ENCODE measurements around the gene ABTB2. TPM values are rescaled to one million over a fixed set of nuclear protein-coding genes. Genes with fewer than 3 reads are reported as not detected.

ABTB2 gene
- total RNA-seq, 4 donors from 2014 or later, result 5.4 to 15.6 (median 12.8) TPM

DNA sequence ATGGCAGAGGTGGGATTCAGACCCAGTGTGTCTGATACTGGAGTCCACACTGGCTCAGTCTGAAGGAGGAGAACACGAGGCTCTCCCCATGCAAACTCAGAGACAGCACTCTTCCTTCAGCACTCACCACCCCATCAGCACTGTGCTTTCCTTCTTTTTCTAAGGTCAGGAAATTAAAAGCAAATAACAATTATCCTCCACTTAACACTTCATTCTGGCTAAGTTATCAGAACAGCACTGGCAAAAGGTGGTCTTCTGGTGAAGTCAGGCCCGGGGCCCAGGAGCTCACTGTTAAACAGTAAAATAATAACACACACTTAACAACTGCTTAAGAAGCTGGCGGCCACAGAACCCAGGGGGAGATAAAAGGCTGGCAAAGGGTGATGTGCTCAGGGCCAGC, 145.2 kb downstream of the ABTB2 start:
- Histone ChIP-seq H3K27me3 (no peaks in the 10 kb centered on the region), H3K36me3 (no peaks in the 10 kb centered on the region), H3K9me3 (no peaks in the 10 kb centered on the region), H3K4me3 (no peak overlapping the region), H3K4me1 (no peaks in the 10 kb centered on the region), H3K27ac (no peak overlapping the region)
- 87% methylated on average over 3 of the region's 3 CpGs for WGBS
- TF ChIP-seq, protein P1, sequence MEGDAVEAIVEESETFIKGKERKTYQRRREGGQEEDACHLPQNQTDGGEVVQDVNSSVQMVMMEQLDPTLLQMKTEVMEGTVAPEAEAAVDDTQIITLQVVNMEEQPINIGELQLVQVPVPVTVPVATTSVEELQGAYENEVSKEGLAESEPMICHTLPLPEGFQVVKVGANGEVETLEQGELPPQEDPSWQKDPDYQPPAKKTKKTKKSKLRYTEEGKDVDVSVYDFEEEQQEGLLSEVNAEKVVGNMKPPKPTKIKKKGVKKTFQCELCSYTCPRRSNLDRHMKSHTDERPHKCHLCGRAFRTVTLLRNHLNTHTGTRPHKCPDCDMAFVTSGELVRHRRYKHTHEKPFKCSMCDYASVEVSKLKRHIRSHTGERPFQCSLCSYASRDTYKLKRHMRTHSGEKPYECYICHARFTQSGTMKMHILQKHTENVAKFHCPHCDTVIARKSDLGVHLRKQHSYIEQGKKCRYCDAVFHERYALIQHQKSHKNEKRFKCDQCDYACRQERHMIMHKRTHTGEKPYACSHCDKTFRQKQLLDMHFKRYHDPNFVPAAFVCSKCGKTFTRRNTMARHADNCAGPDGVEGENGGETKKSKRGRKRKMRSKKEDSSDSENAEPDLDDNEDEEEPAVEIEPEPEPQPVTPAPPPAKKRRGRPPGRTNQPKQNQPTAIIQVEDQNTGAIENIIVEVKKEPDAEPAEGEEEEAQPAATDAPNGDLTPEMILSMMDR (IDR thresholded peaks at IDR 0.05), result no peak
- TF ChIP-seq EP300 (IDR thresholded peaks at IDR 0.05) (no peak), POLR2AphosphoS5 (IDR thresholded peaks at IDR 0.05) (no peak)
- DNase-seq (ENCODE audit: low spot score in 2 of 2), result no peak

DNA sequence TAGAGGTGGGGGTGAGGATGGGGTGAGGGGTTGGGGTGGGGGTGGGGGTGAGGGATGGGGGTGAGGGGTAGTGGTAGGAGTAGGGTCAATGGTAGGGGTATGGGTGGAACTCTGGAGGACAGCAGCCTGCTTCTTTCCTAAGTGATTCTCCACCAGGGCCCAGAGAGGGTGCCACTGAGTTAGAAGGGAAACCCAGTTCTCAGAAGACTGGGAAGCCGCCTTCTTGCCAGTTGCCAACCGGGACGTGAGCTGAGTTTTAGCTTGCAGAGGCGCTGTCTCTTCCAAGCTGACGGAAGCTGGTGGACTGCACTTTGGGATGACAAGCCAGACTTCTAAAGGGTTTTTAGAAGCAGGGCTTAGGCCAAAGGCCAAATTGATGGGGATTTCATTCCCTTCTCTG, 148.0 kb downstream of the ABTB2 start:
- Histone ChIP-seq H3K36me3 (no peaks in the 10 kb centered on the region), H3K4me3 (no peak overlapping the region), H3K27me3 (no peaks in the 10 kb centered on the region), H3K27ac (no peak overlapping the region), H3K4me1 (no peaks in the 10 kb centered on the region), H3K9me3 (no peaks in the 10 kb centered on the region)
- no peak for DNase-seq (ENCODE audit: low spot score in 2 of 2)
- TF ChIP-seq POLR2A (IDR thresholded peaks at IDR 0.05) (no peak), POLR2AphosphoS5 (IDR thresholded peaks at IDR 0.05) (no peak), EP300 (IDR thresholded peaks at IDR 0.05) (no peak)
- TF ChIP-seq, protein P1 (IDR thresholded peaks at IDR 0.05), result no peak
- WGBS, result 72% methylated on average over 4 of the region's 5 CpGs

DNA sequence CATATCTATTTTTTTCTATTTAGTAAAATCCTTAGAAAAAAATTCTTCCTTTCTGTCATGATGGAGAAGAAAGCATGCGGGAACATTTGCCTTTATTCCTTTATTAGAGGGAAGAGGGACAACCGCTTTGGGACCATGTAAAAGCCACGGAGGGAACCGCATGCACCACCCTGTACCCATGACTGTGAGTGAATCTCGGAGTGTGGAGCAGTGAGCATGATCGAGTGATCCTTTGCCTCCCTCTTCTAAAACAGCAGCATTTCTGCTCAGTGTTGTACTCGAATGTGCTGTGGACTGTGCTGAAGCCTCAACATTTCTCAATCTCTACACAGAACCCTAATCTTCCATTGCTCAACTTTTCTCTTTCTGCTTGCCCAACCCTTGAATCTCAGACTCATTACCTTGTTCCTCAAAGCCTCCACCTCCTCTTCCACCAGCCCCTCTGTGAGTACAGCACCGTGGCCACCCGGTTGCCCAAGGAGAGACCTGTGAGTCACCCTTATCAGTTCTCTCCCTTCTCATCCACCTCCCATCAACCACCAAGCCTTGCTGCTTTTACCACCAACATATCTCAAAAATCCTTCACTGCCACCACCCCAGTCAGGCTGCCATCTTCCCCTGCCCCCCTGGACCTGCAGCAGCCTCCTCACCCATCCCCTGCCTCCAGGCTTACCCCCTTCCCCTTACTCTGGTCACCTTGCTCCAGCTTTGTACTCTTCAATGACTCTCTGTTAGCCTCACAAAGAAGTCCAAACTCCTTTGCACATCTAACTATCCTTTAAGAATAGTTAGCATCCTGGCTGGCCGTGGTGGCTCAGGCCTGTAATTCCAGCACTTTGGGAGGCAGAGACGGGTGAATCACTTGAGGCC, 149.3 kb downstream of the ABTB2 start:
- no peak for TF ChIP-seq POLR2AphosphoS5 (IDR thresholded peaks at IDR 0.05)
- no peak for TF ChIP-seq EP300 (IDR thresholded peaks at IDR 0.05)
- TF ChIP-seq POLR2A (IDR thresholded peaks at IDR 0.05), result no peak
- TF ChIP-seq, protein P1 (IDR thresholded peaks at IDR 0.05), result no peak
- Histone ChIP-seq H3K4me1 (no peaks in the 10 kb centered on the region), H3K4me3 (no peak overlapping the region), H3K27ac (no peak overlapping the region), H3K27me3 (no peaks in the 10 kb centered on the region), H3K36me3 (no peaks in the 10 kb centered on the region), H3K9me3 (no peaks in the 10 kb centered on the region)
- WGBS, result 78% methylated on average over 11 of the region's 11 CpGs
- no peak for DNase-seq (ENCODE audit: low spot score in 2 of 2)

DNA sequence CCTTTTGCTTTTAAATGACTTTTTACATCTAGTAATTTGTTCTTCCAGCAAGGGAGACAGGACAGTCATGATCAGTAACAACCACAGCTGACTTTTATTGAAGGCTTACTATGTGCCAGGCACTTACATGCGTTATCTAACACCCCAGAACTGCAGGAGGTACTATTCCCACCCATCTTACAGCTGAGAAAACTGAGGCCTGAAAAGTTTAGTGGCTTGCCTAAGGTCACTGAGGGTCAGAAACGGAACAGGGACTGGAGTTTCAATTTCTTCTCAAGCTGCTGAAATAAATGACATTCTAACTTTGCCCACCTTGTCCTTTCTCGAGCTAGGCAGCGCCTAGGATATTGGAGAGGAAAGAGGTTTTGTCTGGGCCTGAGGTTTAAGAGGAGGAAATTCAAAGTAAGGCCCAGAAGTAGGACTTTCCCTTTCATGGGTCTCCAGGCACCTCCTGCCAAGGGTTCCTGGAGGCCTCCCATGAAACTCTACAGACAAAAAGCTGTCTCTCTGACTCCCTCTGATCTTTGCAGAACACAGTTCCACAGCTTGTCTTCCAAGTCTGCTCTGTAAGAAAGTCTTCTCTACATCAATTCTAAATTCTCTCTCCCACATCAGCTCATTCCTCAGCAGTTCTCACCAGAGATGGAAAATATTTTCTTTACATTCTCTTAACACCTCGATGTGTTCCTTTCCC, 150.2 kb downstream of the ABTB2 start:
- TF ChIP-seq POLR2A (IDR thresholded peaks at IDR 0.05), result no peak
- TF ChIP-seq EP300 (IDR thresholded peaks at IDR 0.05), result no peak
- TF ChIP-seq, protein P1 (IDR thresholded peaks at IDR 0.05), result no peak
- no peak for TF ChIP-seq POLR2AphosphoS5 (IDR thresholded peaks at IDR 0.05)
- Histone ChIP-seq H3K36me3 (no peaks in the 10 kb centered on the region), H3K4me1 (no peaks in the 10 kb centered on the region), H3K9me3 (no peaks in the 10 kb centered on the region), H3K27ac (no peak overlapping the region), H3K27me3 (no peaks in the 10 kb centered on the region), H3K4me3 (no peak overlapping the region)
- no peak for DNase-seq (ENCODE audit: low spot score in 2 of 2)
- WGBS, result 84% methylated on average over 5 of the region's 5 CpGs
